HG03342 (cell line): ENCODE measurements around the gene DBH.
"Not testable (repeated sequence)": the region's sequence is repeated elsewhere in the genome, so short reads cannot be mapped to it uniquely, and the experiment has no call there.

Source experiments
- ATAC-seq: cut with Tn5 transposase; IDR thresholded peaks from one replicate; pipeline ENCODE4 v1.9.1; 2021; ENCODE audit warnings: mild to moderate bottlenecking, moderate library complexity; ENCODE audit not compliant: unreplicated experiment

Gene DBH

GRCh38 chr9:133661846-133662540 is 25.8 kb downstream of the DBH start:
- no peak for ATAC-seq

DNA sequence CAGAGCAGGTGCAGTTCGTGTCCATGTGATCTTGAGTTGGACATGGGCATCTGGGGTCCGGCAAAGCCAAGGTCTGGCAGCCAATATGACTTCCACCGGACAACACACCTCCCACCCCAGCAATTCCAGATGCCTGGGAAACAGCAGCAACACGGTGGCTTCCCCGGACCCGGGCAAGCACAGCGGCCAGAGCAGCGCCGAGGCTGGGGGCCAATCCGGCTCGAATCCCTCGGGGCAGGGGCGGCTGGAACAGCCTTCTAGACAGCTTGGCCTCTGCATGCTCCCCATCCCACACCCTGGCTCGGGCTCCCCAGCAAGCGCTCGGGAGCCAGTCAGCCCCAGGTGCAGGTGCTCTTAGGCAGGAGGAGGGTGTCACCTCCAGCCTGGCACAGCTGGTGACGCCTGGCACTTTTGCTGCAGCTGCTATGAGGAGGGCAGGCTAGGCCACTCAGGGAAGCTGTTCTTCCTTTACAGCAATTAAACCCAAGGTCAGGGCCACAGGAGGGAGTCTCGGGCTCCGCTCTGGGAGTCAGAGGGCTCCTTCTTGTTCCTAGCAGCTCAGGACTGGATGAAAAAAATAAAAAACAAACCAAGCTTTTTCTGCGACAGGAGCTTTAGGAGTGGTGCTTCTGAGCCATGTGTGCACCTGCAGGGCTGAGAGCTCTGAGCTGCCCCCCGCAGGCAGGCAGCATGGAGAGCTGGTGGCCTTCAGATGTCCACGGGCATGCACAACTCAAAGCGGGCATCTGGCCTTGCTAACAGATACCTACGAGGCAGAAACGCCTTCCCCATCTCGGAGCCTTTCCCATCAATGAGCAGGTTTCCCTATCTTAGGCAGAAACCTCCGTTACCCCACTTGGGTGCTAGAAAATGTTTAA is 28.2 kb downstream of the DBH start:
- ATAC-seq, result no peak

- ATAC-seq, result no peak
Observed at GRCh38 chr9:133665096-133665495, 28.9 kb downstream of the DBH start.

DNA sequence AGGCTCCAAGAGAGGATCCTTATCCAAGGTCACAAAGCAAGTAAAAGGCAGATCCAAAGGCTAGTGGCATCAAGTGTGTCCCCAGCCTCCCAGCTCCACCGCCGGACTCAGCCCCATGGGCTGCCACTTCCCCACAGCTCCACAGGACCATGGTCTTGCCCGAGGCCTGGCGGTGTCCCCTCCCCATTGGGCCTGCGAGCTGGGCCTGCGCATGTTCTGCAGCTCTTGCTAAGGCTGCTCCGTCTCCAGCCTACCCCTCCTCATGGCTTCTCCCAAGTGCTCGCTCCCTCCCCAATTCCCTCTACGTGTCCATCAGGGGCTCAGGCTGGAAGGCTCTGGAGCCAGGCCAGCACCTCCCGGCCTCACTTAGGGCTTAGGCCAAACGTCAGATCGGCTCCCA is 29.4 kb downstream of the DBH start:
- ATAC-seq, result no peak

DNA sequence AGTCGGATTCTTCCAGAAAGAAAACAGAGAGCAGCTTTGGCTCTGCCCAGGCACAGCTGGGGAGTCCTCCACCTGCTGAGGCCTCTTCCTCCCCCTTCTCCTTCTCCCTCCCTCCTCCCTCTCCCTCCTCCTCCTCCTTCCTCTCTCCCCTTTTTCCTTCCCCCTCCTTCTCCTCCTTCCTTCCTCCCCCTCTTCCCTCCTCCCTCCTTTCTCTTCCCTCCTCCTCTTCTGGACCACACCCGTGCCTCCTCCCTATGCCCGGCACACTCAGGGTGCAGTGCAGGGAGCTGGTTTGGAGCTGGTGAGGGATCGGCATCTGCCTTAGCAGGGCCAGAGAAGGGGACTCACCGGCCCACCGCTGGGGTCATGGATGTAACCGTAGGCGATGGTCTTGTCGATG is 30.2 kb downstream of the DBH start:
- no peak for ATAC-seq

DNA sequence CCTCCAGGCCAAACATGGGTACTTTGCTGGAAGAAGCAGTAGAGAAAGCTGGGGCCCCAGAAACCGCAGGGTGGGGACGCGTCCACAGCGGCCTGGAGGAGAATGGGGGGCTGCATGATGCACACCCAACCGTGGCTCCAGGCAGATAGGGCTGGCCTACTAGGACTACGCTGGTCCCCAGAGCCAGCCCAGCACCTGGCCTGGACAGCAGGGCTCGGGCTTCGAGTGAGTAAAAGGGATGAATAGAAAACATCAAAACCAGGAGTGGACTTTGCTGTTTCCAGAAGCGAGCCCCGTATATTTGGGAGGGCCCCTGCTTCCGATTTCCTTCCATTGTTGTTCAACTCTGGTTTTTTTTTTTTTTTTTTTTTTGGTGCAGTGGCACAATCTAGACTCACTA is 30.7 kb downstream of the DBH start:
- ATAC-seq, result no peak

- no peak for ATAC-seq
Observed at GRCh38 chr9:133667759-133668450, 31.7 kb downstream of the DBH start.

GRCh38 chr9:133669182-133669801 is 33.1 kb downstream of the DBH start:
- no peak for ATAC-seq

DNA sequence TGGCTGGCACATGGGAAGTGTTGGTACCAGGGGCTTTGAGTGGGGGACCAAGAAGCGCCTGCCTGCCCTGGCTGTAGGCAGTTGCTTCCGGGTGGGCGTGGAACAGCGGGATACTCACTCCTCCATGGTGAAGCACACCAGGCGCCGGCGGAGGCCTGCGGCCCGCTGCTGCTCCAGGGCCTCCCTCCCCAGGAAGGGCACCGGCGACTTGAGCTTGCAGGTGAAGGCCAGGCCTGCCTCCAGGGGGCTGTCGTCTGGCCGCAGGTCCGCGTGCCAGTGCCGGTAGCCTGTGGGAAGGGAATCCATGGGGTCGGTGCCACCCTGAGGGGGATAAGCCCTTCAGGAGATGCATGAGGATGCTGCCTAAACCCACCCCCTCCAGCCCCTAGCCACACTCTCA is 34.3 kb downstream of the DBH start:
- ATAC-seq, result no peak

DNA sequence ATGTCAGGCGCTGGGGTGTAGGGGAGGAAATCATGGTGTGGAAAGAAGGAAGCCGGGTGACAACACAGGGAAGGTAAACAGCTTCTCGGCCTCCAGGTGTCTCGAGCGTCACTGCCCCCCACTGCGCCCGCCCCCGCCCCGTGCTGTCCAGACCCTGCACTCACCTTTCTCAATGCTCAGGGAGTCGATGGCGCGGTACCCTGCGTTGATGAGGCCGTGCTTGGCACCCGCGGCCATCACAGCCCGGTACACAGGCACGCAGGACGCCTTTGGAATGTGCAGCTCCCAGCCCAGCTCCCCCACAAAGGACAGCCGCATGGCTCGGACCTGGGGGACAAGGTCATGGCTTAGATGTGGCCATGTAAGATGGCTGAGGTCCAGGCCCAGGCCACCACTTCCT is 35.2 kb downstream of the DBH start:
- ATAC-seq, result no peak

GRCh38 chr9:133672503-133673257 is 36.5 kb downstream of the DBH start:
- no peak for ATAC-seq

DNA sequence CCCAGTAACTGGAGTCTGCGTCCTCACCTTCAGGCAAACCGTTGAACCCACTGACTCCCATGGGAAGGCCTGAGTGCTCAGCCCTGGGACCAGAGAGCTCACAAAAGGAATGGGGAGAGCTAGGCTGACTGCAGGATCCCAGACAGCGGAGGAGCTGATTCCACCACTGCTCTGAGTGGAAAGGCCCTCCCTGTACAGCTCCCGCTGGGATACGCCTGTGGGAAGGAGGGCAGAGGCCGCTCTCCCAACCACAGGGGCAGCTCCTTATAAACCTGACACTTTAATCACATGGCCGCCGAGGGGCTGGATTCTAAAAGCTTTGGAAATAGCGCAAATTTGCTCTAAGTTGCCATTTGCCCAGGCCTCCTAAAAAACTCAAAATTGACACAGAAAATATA is 37.1 kb downstream of the DBH start:
- no peak for ATAC-seq

DNA sequence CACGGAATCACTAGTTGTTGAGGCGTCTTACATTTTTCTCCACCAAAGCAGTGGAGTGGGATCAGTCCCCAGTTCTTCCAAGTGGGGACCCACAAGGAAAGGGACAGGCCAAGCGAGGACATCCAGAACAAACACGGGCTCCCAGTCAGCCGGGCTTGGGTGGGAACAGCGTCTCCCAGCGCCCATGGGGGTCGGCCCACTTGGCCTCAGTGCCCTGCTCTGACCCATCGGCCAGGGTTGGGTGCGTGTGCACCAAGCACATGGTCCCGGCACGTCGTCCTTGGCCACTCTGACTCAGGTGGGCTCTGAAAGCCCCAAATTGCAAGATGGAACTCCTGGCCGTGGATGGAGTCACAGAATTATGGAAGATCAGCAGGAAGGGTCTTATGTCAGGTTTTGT is 37.9 kb downstream of the DBH start:
- no peak for ATAC-seq

- ATAC-seq, result not testable (repeated sequence)
Observed at GRCh38 chr9:133675796-133676195, 39.6 kb downstream of the DBH start.

DNA sequence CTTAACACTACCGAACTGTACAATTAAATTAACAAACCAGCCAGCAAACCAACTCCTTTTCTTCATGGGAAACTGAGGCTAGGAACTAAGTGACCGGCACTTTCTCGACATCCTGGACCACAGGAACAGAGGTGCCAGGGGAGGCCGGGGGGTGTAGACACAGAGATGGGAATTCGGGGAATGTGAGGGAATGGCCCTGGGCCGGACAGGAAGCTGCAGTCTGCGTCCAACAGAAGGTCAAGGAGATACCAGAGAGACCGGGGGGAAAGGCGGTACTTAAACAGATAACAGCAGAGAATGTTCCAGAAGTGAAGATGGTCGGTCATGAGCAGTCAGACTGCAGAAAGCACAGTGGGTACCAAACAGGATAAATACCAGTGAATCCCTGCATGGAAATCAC is 40.3 kb downstream of the DBH start:
- ATAC-seq, result no peak

DNA sequence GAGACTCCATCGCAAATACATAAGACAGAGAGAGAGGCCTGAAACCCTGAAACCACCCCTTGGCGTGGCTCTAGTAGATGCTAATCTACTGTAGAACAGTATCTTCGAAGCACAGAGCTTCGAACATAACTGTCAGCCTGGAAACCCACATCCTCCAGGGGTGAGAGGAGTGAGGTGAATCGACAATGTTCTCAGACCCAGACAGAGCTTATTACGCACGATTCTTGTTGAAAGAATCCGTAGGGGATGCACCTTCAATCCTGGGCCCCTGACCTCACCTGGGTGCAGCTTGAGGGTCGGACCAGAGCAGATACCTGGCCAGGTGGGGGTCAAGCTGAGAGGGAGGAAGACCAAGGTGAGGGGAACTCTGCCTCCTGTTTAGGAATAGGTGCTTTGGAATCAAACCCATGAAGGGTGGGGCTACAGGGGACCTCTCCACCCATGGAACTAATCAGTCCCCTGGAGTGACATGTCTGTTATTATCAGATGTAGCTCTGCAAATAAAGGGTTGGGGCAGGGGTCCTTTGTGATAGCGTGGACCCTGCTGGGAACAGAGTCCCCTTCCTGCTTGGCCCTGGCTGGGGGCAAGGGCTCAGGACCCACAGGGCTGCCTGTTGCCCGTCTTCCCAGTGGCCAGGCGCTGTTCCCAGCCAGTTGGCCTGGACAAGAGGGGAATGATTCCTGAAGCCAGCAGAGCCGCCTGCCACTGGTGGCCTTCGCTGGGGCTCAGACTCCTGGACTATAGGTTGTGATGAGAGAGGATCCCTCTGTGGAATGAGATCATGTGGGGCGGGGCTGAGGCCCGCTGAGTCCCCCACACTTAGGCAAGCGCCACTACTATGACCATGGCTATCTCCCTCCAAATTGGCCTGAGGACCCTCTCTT is 41.2 kb downstream of the DBH start:
- ATAC-seq, result no peak

DNA sequence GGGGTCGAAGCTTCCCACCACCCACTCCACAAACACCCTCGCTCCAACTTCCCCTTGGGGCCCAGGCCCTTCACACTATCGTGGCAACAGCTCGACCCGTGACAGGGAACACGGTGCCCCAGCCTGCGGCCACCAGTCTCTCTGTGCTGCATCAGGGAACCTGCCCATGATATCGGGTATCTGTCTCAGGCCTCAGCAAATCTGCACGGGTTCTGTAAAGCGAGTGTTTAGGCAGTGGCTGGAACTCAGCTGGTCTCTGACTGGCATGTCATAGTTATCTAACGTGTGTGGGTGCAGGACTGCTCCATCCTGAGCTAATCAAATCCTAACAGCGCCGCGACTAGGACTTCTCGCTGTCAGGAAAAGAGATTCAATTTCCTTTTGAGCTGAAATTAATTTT is 42.9 kb downstream of the DBH start:
- no peak for ATAC-seq

GRCh38 chr9:133679466-133680061 is 43.4 kb downstream of the DBH start:
- no peak for ATAC-seq

DNA sequence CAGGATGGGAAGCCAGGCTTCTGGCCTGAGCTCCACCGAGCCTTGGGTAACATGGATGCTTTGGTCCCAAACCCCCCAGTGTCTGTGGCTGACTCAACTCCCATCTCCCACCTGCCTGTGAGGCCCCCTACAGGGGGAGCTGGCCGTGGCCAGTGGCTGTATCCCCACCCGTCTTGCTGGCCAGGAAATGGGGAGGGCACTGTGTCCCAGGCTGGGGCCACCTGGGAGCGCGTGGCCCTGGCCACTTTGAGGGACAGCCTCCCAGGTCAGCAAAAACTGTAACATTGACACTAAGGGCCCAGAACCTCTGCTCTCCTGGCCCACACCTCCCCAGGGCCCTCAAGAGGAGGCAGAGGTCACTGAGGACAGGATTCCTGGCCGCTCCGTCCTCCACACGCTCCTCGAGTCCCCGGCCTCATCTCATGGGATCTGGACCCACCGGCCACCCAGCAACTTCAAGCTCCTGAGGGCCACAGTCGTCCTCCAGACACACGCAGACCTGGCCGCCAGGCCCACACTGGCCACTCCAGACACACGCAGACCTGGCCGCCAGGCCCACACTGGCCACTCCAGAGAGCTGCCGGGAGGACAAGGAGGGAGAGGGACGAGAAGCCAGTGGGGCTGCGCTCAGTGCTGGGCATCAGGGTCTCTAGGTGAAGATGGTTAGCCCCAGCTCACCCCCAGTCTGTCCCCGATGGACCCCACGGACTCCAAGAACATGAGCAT is 44.2 kb downstream of the DBH start:
- no peak for ATAC-seq
